Aorta (tissue), 5 donors: Measurements from ENCODE around the gene CC2D2A. TPM values are rescaled to one million over a fixed set of nuclear protein-coding genes. Genes with fewer than 3 reads are reported as not detected.
A peak's percentile ranks its signal among the peaks of the same experiment; 100 is the strongest.

Experiments
- ATAC-seq: fragments of 200-7000 bp; cut with Tn5 transposase; one replicate; pipeline ENCODE4 v1.9.1; 2022; ENCODE audit warnings: moderate library complexity; ENCODE audit not compliant: low FRiP score
- DNase-seq, 2 donors: peaks; one replicate each; pipeline ENCODE4 v3.0.0-alpha.2; 2020
- H3K27ac ChIP-seq, 2 donors: one replicate each; pipeline ENCODE4 v1.5.1; 2013; ENCODE audit warnings: low read length in 2 of 2, mild to moderate bottlenecking in 2 of 2, moderate library complexity in 2 of 2, control low read depth in 1 of 2, inconsistent platforms in 1 of 2, low read depth in 1 of 2
- H3K27me3 ChIP-seq, 2 donors: one replicate each; pipeline ENCODE4 v1.6.1; 2013; ENCODE audit warnings: control low read depth in 1 of 2, low read length in 1 of 2, mild to moderate bottlenecking in 1 of 2, moderate library complexity in 1 of 2; ENCODE audit not compliant: insufficient read depth in 2 of 2, control insufficient read depth in 1 of 2
- H3K36me3 ChIP-seq, 2 donors: one replicate each; pipeline ENCODE4 v1.6.1; 2013; ENCODE audit warnings: control low read depth in 1 of 2, low read length in 1 of 2, mild to moderate bottlenecking in 1 of 2; ENCODE audit not compliant: insufficient read depth in 2 of 2, control insufficient read depth in 1 of 2
- H3K4me1 ChIP-seq, 2 donors: one replicate each; pipeline ENCODE4 v1.6.1; 2013; ENCODE audit warnings: low read length in 2 of 2, control low read depth in 1 of 2, mild to moderate bottlenecking in 1 of 2, moderate library complexity in 1 of 2; ENCODE audit not compliant: insufficient read depth in 2 of 2, control insufficient read depth in 1 of 2
- H3K4me3 ChIP-seq, 2 donors: one replicate each; pipeline ENCODE4 v1.5.1; 2013; ENCODE audit warnings: low read length in 2 of 2, control low read depth in 1 of 2, mild to moderate bottlenecking in 1 of 2
- H3K9me3 ChIP-seq: one replicate; pipeline ENCODE4 v1.6.1; 2013; ENCODE audit warnings: mild to moderate bottlenecking, low read length; ENCODE audit not compliant: control insufficient read depth
- WGBS, 2 donors: extraction: QIAGEN DNeasy Blood & Tissue Kit; methylation state at CpG; one replicate each; pipeline ENCODE4 v1.1.7; 2013; 5-methylcytosine and 5-hydroxymethylcytosine counted together
- intact Hi-C, 2 donors: fragments of 100-400 bp; cut with DNase I; formaldehyde crosslinking; loops; one replicate each; pipeline versions ENCODE4 v1.14.2 to v1.15.0; 2022
- polyA plus RNA-seq, 2 donors: library from polyadenylated mRNA; stranded (reverse); fragments of 200-250 nt; gene quantifications; one replicate each; pipeline ENCODE4 v1.2.3, GENCODE V29; 2013
- total RNA-seq, 2 donors: library from RNA; stranded (reverse); fragmentation: NEBNext Ultra II Directional; extraction: Animal tissue kit (Norgen Biotek cat#: 25700); gene quantifications; one replicate each; pipeline ENCODE4 v1.2.1, GENCODE V29; 2021
- donor health status: healthy with polysubstance abuse.
- donor health status: Bipolar disorder and iron deficiency.
- donor health status: DM: no; HTN: no; CAD: no.
- donor health status: DM: no; HTN: no; CAD: no.
- donor health status: DM: yes; HTN: yes; CAD: no.

CC2D2A gene
- total and polyA plus RNA-seq, 4 donors = 26.4 to 41.9 (median 37.3) TPM

DNA sequence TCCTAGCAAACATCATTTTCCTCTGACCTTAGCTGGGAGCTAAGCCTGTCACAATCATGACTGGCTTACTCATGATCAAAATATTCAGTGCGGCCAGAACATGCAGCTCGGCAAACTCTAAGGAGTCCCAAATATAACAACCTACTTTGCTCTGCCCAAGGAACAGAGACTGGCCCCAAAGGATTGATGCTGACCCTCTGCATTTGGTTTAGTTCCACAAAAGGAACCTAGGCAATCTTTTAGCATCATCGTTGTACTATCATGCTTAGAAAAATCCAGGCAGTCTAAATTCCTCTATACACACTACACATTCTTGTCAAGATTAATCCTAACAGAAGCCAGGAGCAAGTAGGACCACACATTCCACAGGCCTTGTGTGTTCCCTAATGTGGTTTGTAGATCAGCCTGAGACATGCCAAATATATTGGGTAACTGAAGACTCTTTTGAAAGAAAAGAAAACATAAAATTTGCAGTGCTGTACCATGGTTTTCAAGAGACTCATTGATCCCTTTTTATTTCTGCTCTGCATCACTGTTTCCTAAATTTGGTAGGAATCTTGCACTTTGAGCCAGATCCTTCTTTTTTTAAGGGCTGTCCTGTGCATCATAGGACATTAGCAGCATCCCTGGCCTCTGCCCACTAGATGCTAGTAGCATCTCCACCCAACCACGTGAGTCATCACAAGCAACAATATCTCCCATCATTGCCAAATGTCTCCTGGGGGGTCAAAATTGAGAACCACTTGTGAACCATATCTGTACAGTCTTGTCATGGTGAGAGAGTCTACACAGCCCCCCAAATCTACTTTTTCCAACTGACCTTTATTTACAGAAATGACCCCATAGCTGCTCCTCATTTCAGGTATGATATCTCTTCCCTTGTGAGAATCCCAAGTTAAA, 17.6 kb upstream of the CC2D2A start:
- WGBS, 2 donors = 12 to 18% methylated on average over 4 of the region's 4 CpGs
- intact Hi-C loops = loop anchor here in 1 of 2 donors (10.0 kb wide), 2 partner anchors 127 to 427 kb away; no protein-coding TSS in a partner anchor
- Histone ChIP-seq H3K4me1 (peaks cover 8 to 17% of the 10 kb centered on the region in 2 donors), H3K4me3 (no peak overlapping the region), H3K27me3 (no peaks in the 10 kb centered on the region), H3K27ac (peak overlapping the region; percentile 93 to 98), H3K36me3 (no peaks in the 10 kb centered on the region), H3K9me3 (no peaks in the 10 kb centered on the region)
- DNase-seq (no peak), ATAC-seq (peak; percentile 77)

DNA sequence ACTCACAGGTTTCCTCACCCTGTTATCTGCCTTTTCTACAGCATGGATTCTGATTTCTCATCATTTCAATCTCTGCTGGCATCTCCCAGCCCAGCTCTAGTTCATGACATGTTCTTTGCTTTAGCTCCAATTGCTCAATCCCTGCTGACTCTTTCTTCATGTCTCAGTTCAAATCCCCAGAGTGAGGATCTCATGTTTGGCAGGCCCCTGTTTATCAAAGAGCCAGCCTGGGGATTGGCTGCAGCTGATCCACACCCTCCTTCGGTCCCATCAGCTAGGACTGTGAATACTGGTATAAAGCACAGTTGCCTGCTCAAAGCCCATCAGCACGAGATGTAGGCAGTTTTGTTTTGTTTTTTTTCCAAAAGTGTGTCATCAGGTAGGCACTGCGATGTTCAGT, 14.4 kb upstream of the CC2D2A start:
- peaks cover 13 to 24% of the 10 kb centered on the region in 2 donors for H3K4me1 ChIP-seq
- intact Hi-C loops = loop anchor here (5.0 to 10.0 kb wide), 5 partner anchors 53 to 453 kb away; partner anchors contain the start of gene CPEB2 (in 1 of the 2)

DNA sequence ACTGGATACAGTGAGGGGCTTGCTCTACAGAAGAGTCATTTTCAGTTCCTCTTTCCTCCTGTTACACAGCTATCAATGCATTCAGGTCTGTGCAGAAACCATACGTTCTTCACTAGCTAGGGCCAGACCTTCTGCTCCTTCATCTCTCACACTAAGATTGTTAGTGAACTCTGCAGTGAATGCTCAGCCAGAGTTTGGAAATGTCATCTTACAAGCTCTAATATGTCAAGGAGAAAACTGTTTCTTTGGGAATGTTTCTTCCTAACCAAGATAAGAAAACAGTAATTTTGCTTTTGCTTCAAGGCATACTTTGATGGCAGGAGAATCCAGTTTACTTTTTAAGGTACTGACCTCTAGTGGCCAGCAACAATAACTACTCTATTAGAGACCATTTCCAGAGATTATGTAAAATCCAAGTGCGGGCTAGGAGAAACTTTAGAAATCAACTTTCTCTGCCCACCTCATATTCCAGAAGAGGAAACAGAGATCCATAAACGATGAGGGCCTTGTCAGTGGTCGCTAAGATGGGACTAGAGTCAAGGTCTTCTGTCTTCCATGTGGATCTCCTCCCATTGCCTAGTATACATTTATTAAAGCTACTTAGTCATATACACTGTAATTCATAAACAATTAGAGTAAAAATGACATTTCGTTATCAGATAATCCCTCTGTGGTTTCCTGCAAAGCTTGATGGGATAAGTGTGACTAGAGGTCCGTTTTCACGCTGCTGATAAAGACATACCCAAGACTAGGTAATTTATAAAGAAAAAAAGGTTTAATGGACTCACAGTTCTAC, 12.1 kb upstream of the CC2D2A start:
- H3K4me3 ChIP-seq = no peak overlapping the region
- DNase-seq (no peak), ATAC-seq (peak; percentile 77)
- WGBS, 2 donors = 21 to 24% methylated on average over 7 of the region's 7 CpGs
- no peaks in the 10 kb centered on the region for H3K36me3 ChIP-seq
- intact Hi-C loops = loop anchor here (2.0 to 10.0 kb wide), 7 partner anchors 55 to 455 kb away; partner anchors contain the start of gene CPEB2 (in 1 of the 2)
- peak overlapping the region; percentile 57 to 71 for H3K27ac ChIP-seq
- no peaks in the 10 kb centered on the region for H3K27me3 ChIP-seq
- no peaks in the 10 kb centered on the region for H3K9me3 ChIP-seq
- peaks cover 6 to 28% of the 10 kb centered on the region in 2 donors for H3K4me1 ChIP-seq

More for the DNA sequence above, 14.4 kb upstream of the CC2D2A start:
- DNase-seq = peak in 1 of 2 donors; percentile 51
- Histone ChIP-seq H3K9me3 (no peaks in the 10 kb centered on the region), H3K27me3 (no peaks in the 10 kb centered on the region), H3K4me3 (no peak overlapping the region), H3K36me3 (no peaks in the 10 kb centered on the region), H3K27ac (peak overlapping the region in 1 of 2 donors; percentile 21)
- WGBS, 2 donors = 42 to 47% methylated on average over 3 of the region's 3 CpGs
- peak; percentile 83 for ATAC-seq

DNA sequence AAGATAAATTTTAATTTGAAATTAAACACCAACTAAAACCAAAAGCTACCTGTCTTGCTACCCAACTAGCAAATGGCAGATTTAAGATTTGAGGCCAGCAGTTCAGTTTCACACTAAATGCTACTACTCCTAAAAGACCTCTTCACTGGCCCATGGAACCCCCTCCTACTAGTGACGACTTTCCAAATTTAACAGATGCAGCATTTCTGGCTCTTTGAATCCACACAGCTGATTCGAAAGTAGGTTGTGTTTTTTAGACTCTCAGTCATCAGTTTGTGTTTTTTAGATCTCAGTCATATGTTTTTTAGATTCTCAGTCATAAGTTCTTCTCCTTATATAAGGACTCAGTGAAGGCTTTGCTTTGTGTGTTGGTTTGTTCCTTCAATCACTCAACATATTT, 11.1 kb upstream of the CC2D2A start:
- H3K4me3 ChIP-seq = no peak overlapping the region
- intact Hi-C loops = loop anchor here (2.0 to 10.0 kb wide), 7 partner anchors 56 to 456 kb away; partner anchors contain the start of gene CPEB2 (in 1 of the 2)
- H3K27me3 ChIP-seq = no peaks in the 10 kb centered on the region
- peak overlapping the region in 1 of 2 donors; percentile 6 for H3K27ac ChIP-seq
- DNase-seq = no peak
- ATAC-seq = no peak
- H3K36me3 ChIP-seq = no peaks in the 10 kb centered on the region
- H3K4me1 ChIP-seq = peaks cover 6 to 28% of the 10 kb centered on the region in 2 donors
- WGBS, 2 donors = 34 to 46% methylated on average over 2 of the region's 2 CpGs
- no peaks in the 10 kb centered on the region for H3K9me3 ChIP-seq

DNA sequence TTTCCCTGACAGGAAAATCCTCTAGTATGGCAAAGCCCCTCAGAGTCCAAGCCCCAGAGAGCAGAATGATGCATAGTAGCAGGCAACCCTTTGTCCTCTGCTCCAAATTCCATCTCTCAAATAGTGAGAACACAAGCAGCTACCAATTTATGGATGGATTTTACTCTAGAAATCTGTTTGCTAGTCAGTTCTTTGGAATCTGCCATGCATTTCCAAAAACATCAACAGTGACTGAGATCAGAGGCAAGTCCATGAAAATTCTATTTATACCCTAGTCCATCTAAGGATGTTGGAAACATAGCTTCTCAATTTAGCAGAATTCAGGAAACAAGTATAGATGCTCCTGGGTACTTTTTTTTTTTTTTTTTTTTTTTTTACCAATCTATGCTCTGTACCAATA, 10.0 kb upstream of the CC2D2A start:
- ATAC-seq (peak; percentile 27), DNase-seq (no peak)
- Histone ChIP-seq H3K4me3 (no peak overlapping the region), H3K36me3 (no peaks in the 10 kb centered on the region), H3K27me3 (no peaks in the 10 kb centered on the region), H3K4me1 (peaks cover 6 to 24% of the 10 kb centered on the region in 2 donors), H3K27ac (peak overlapping the region; percentile 30 to 95), H3K9me3 (no peaks in the 10 kb centered on the region)
- intact Hi-C loops = loop anchor here (2.0 to 10.0 kb wide), 7 partner anchors 57 to 457 kb away; partner anchors contain the start of gene CPEB2 (in 1 of the 2)

DNA sequence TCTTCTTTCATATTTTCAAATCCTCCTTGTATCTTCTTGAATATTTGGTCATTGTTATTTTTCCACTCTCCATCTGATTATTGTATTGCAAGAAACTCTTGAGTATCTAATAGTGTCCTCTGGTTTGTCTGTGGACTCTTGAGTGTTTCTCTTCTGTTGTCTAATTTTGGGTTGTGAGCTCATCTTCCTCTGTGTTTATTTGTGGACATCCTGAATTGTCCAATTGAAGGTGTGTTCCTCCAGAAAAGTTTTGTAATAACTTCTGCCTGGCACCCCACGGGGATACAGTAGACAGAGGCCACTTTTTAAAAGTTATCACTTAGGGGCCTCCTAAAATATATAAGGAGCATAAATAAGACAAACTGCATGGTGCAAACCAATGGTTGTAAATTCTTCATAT, 3.1 kb upstream of the CC2D2A start:
- intact Hi-C loops = no loop called here
- 83 to 93% methylated on average over 1 of the region's 1 CpG for WGBS, 2 donors
- Histone ChIP-seq H3K9me3 (no peaks in the 10 kb centered on the region), H3K4me1 (peaks cover 3 to 4% of the 10 kb centered on the region in 2 donors), H3K27me3 (no peaks in the 10 kb centered on the region), H3K36me3 (no peaks in the 10 kb centered on the region), H3K4me3 (no peak overlapping the region), H3K27ac (no peak overlapping the region)
- no peak for DNase-seq
- no peak for ATAC-seq

DNA sequence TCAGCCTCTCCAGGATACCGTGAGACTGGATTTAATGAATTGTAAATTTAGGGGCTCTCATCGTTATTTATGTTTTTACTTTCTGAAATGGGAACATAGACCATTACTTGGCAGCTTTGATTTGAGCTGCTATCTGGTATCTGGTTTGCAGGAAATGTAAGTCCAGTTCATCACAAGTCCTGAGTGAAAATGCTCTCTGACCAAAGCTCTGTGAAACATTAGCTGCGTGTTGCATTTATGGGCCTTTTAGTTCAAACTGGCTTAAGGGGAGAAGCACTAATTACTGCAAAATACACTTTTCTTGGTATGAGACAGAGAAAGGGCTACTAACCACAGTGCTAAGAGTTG, 420 bp downstream of the CC2D2A start:
- peaks cover 3 to 4% of the 10 kb centered on the region in 2 donors for H3K4me1 ChIP-seq
- no peaks in the 10 kb centered on the region for H3K9me3 ChIP-seq
- no peaks in the 10 kb centered on the region for H3K27me3 ChIP-seq
- H3K4me3 ChIP-seq = peak overlapping the region; percentile 99 to 100
- 0 to 1% methylated on average over 3 of the region's 3 CpGs for WGBS, 2 donors
- no peak for DNase-seq
- intact Hi-C loops = loop anchor here in 1 of 2 donors (10.0 kb wide), 1 partner anchor 415 kb away; no protein-coding TSS in a partner anchor
- peak; percentile 4 for ATAC-seq
- H3K36me3 ChIP-seq = no peaks in the 10 kb centered on the region
- peak overlapping the region in 1 of 2 donors; percentile 71 for H3K27ac ChIP-seq

DNA sequence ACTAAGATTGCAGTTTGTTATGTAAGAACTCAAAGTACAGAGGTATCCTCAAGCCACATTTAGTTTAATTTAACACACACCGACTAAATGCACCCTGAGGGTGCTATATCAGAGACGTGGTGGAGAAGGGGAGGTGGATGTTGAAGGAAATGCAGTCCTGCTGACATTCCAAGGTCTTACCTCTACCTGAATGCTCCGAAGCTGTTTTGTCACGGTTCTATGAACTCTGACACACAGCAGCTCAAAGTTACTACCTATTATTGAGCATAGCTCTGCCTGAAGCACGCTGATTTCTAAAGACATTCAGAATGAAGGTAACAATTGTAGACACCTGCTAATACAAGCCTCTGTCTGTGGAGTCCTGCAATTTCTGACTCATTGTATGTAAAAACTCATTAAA, 6.7 kb downstream of the CC2D2A start:
- Histone ChIP-seq H3K36me3 (peaks cover 1 to 2% of the 10 kb centered on the region in 2 donors), H3K27ac (no peak overlapping the region), H3K27me3 (no peaks in the 10 kb centered on the region), H3K9me3 (no peaks in the 10 kb centered on the region), H3K4me3 (no peak overlapping the region), H3K4me1 (no peaks in the 10 kb centered on the region)
- DNase-seq = no peak
- 83 to 91% methylated on average over 5 of the region's 5 CpGs for WGBS, 2 donors
- ATAC-seq = no peak
- intact Hi-C loops = loop anchor here in 1 of 2 donors (5.0 to 10.0 kb wide), 3 partner anchors 176 to 481 kb away; no protein-coding TSS in a partner anchor
